OCI-LY1 (cell line): ENCODE measurements around the gene NFIB.
A peak's percentile ranks its signal among the peaks of the same experiment; 100 is the strongest.

Source experiments
- H2AFZ ChIP-seq: fragments of 200-600 bp; sonication (generic), shearing (Covaris generic); 2 replicates; pipeline ENCODE4 v1.6.0; 2014; ENCODE audit warnings: antibody characterized with exemption, mild to moderate bottlenecking, low read length
- H3F3A ChIP-seq: fragments of 200-600 bp; sonication (generic), shearing (Covaris generic); 2 replicates; pipeline ENCODE4 v1.6.0; 2014; ENCODE audit warnings: mild to moderate bottlenecking, antibody characterized with exemption, low read length, moderate library complexity; ENCODE audit not compliant: insufficient read depth
- H3K27ac ChIP-seq: fragments of 200-600 bp; sonication (generic); 2 replicates; pipeline ENCODE4 v1.5.1; 2014; ENCODE audit warnings: low read length, mixed run types, mild to moderate bottlenecking, low read depth; ENCODE audit not compliant: poor library complexity, severe bottlenecking
- H3K27me3 ChIP-seq: fragments of 200-600 bp; sonication (generic); 2 replicates; pipeline ENCODE4 v1.6.0; 2014; ENCODE audit warnings: antibody characterized with exemption, mild to moderate bottlenecking, low read length, moderate library complexity; ENCODE audit not compliant: insufficient read depth
- H3K36me3 ChIP-seq: fragments of 200-600 bp; sonication (generic); 2 replicates; pipeline ENCODE4 v1.6.1; 2014; ENCODE audit warnings: mild to moderate bottlenecking, antibody characterized with exemption, low read length, moderate library complexity, mixed read lengths; ENCODE audit not compliant: insufficient read depth
- H3K4me1 ChIP-seq: fragments of 200-600 bp; sonication (generic); 2 replicates; pipeline ENCODE4 v1.5.1; 2014; ENCODE audit warnings: mild to moderate bottlenecking, low read length, moderate library complexity; ENCODE audit not compliant: insufficient read depth, severe bottlenecking
- H3K4me2 ChIP-seq: fragments of 200-600 bp; sonication (generic), shearing (Covaris generic); 2 replicates; pipeline ENCODE4 v1.6.1; 2014; ENCODE audit warnings: low read length
- H3K4me3 ChIP-seq: fragments of 200-600 bp; sonication (generic); 2 replicates; pipeline ENCODE4 v1.5.1; 2014; ENCODE audit warnings: low read length, low read depth, mild to moderate bottlenecking, mixed read lengths; ENCODE audit not compliant: poor library complexity, severe bottlenecking
- H3K79me2 ChIP-seq: fragments of 200-600 bp; shearing (Covaris generic); 2 replicates; pipeline ENCODE4 v1.6.1; 2016; ENCODE audit warnings: mixed run types, low read length, mixed read lengths; ENCODE audit not compliant: insufficient read depth
- H3K9ac ChIP-seq: fragments of 200-600 bp; sonication (generic), shearing (Covaris generic); 2 replicates; pipeline ENCODE4 v1.6.1; 2014; ENCODE audit warnings: mild to moderate bottlenecking, low read length, mixed read lengths
- H3K9me2 ChIP-seq: fragments of 200-600 bp; sonication (generic), shearing (Covaris generic); 2 replicates; pipeline ENCODE4 v1.6.1; 2014; ENCODE audit warnings: low read depth, mild to moderate bottlenecking, low read length, mixed read lengths
- H3K9me3 ChIP-seq: fragments of 200-600 bp; shearing (Covaris generic); 2 replicates; pipeline ENCODE4 v1.6.1; 2014; ENCODE audit warnings: low read length, mixed read lengths
- H4K20me1 ChIP-seq: fragments of 200-600 bp; sonication (generic), shearing (Covaris generic); 2 replicates; pipeline ENCODE4 v1.6.0; 2016; ENCODE audit warnings: mild to moderate bottlenecking, low read length; ENCODE audit not compliant: insufficient read depth
- EZH2 ChIP-seq: fragments of 200-600 bp; sonication (generic), shearing (Covaris generic); IDR thresholded peaks from 2 replicates; pipeline ENCODE4 v1.8.0; 2017; ENCODE audit warnings: borderline replicate concordance, mixed run types, mild to moderate bottlenecking, antibody characterized with exemption, low read length, moderate library complexity, mixed read lengths
- TF ChIP-seq, protein P1 (sequence below): fragments of 200-600 bp; sonication (generic), shearing (Covaris generic); IDR thresholded peaks from 2 replicates; pipeline ENCODE4 v1.5.1; 2017; ENCODE audit warnings: mild to moderate bottlenecking, antibody characterized with exemption, low read length, moderate library complexity, mixed read lengths

NFIB gene

DNA sequence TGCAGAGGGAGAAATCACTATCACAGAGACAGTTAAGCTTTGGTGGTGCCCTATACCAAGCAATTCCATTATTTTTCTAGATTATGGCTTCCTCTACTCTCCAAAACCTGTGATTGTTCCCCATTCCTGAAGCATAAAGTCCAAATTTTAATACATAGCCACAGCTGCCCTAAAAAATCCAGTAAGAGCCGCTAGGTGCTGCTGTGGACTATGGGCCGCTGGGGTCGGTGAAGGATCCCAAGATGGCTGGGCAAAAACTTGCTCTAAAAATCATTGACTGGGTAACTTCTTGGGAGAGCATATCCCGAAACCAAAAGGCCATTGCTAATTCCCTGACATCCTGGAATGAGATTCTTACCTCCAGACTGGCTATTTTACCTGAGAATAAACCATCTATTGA is 245.3 kb downstream of the NFIB start:
- Histone ChIP-seq H3K36me3 (no peaks in the 10 kb centered on the region), H3K4me2 (no peak overlapping the region), H2AFZ (no peak overlapping the region), H3K27ac (no peak overlapping the region), H3K9me3 (no peaks in the 10 kb centered on the region), H3F3A (no peaks in the 10 kb centered on the region), H3K4me1 (no peaks in the 10 kb centered on the region), H3K27me3 (no peaks in the 10 kb centered on the region), H4K20me1 (no peaks in the 10 kb centered on the region), H3K79me2 (no peaks in the 10 kb centered on the region), H3K9me2 (no peaks in the 10 kb centered on the region), H3K9ac (no peak overlapping the region), H3K4me3 (no peak overlapping the region)
- TF ChIP-seq EZH2, result no peak
- TF ChIP-seq, protein P1, sequence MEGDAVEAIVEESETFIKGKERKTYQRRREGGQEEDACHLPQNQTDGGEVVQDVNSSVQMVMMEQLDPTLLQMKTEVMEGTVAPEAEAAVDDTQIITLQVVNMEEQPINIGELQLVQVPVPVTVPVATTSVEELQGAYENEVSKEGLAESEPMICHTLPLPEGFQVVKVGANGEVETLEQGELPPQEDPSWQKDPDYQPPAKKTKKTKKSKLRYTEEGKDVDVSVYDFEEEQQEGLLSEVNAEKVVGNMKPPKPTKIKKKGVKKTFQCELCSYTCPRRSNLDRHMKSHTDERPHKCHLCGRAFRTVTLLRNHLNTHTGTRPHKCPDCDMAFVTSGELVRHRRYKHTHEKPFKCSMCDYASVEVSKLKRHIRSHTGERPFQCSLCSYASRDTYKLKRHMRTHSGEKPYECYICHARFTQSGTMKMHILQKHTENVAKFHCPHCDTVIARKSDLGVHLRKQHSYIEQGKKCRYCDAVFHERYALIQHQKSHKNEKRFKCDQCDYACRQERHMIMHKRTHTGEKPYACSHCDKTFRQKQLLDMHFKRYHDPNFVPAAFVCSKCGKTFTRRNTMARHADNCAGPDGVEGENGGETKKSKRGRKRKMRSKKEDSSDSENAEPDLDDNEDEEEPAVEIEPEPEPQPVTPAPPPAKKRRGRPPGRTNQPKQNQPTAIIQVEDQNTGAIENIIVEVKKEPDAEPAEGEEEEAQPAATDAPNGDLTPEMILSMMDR, result peak; percentile 10; the same call in 1 of the 2 replicates

DNA sequence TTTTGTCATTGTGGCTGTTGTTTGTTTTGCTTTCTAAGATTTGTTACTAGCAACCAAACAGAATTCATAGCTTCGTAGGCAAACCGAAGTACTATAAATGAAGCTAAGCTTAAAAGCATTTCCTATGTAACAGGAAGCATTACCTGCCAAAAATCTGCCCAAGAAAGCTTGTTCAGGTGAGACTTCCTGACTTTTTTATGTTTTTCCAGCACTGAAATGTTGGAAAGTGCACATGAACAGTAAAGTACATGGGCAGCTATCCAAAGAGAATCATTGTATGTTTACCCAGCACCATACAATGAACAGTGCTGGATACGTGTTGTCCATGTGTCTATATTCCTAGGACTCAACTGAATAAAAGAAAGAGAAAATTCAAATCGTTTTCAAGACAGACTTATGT is 247.1 kb downstream of the NFIB start:
- TF ChIP-seq EZH2, result no peak
- TF ChIP-seq, protein P1, result no peak
- Histone ChIP-seq H2AFZ (no peak overlapping the region), H3K79me2 (no peaks in the 10 kb centered on the region), H3K4me3 (no peak overlapping the region), H3K9me3 (no peaks in the 10 kb centered on the region), H3F3A (no peaks in the 10 kb centered on the region), H4K20me1 (no peaks in the 10 kb centered on the region), H3K4me1 (no peaks in the 10 kb centered on the region), H3K9me2 (no peaks in the 10 kb centered on the region), H3K27ac (no peak overlapping the region), H3K27me3 (no peaks in the 10 kb centered on the region), H3K9ac (no peak overlapping the region), H3K36me3 (no peaks in the 10 kb centered on the region), H3K4me2 (no peak overlapping the region)

DNA sequence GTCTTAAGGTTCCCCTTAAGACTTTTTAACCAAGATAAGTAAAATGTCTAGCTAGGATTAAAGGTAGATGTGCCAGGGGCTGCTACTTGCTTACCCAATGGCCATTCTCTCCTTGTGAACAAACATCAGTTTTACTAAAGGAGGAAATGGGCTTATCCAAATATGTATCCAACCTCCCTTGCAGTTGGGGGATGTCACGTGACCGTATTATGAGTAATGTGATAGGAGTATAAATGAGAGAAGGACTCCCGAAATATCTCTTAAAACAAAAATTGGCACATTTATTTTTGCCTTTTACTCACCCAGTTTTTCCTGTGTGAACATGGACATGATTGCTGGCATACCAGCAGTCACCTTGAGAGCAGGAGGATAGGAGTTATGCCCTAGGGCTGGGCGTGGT is 247.9 kb downstream of the NFIB start:
- Histone ChIP-seq H2AFZ (no peak overlapping the region), H3F3A (no peaks in the 10 kb centered on the region), H3K27me3 (no peaks in the 10 kb centered on the region), H3K4me1 (no peaks in the 10 kb centered on the region), H3K9me2 (no peaks in the 10 kb centered on the region), H3K9ac (no peak overlapping the region), H3K9me3 (no peaks in the 10 kb centered on the region), H3K36me3 (no peaks in the 10 kb centered on the region), H3K4me3 (no peak overlapping the region), H3K27ac (no peak overlapping the region), H3K4me2 (no peak overlapping the region), H4K20me1 (no peaks in the 10 kb centered on the region), H3K79me2 (no peaks in the 10 kb centered on the region)
- TF ChIP-seq, protein P1, result no peak
- TF ChIP-seq EZH2, result no peak
